ENCODE measurements around the gene MORF4L2. TPM values are rescaled to one million over a fixed set of nuclear protein-coding genes. Genes with fewer than 3 reads are reported as not detected.

The MORF4L2 gene
- total and polyA plus RNA-seq, 9 donors, result 457 to 960 (median 682) TPM

DNA sequence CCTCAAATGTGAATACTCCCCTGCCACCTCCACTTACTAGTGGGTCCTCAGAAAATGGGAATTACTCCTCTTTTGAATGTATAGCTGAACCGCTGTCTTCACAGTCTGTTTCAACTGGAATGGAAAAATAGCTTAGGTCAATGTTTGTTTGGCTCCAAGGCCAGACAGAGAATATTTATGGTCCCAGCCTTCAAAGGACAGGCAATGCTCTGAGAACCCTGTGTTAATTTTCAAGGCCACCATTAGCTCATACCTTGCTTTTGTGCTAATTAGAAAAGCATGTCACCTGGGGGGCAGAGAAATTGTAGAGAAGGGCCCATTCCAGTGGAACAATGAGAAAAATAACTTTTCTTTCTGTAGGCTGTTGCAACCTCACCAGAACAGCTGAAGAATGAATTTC is 4.6 kb upstream of the MORF4L2 start:
- no peak overlapping the region for H3K4me3 ChIP-seq
- no peaks in the 10 kb centered on the region for H3K9me3 ChIP-seq
- no peaks in the 10 kb centered on the region for H3K36me3 ChIP-seq
- DNase-seq, result no peak
- H3K4me1 ChIP-seq (ENCODE audit: insufficient read depth), result no peaks in the 10 kb centered on the region
- intact Hi-C loops (cut with DNase I), result loop anchor here in 2 of 4 donors (10.0 kb wide), 1 partner anchor 124 kb away; no protein-coding TSS in a partner anchor
- no peak overlapping the region for H3K27ac ChIP-seq
- WGBS, 3 donors, result 77 to 86% (median 86%) methylated on average over 1 of the region's 1 CpG
- no peaks in the 10 kb centered on the region for H3K27me3 ChIP-seq
- TF ChIP-seq POLR2A (IDR thresholded peaks at IDR 0.05) (no peak), EP300 (IDR thresholded peaks at IDR 0.05) (no peak)
- TF ChIP-seq, protein P1, sequence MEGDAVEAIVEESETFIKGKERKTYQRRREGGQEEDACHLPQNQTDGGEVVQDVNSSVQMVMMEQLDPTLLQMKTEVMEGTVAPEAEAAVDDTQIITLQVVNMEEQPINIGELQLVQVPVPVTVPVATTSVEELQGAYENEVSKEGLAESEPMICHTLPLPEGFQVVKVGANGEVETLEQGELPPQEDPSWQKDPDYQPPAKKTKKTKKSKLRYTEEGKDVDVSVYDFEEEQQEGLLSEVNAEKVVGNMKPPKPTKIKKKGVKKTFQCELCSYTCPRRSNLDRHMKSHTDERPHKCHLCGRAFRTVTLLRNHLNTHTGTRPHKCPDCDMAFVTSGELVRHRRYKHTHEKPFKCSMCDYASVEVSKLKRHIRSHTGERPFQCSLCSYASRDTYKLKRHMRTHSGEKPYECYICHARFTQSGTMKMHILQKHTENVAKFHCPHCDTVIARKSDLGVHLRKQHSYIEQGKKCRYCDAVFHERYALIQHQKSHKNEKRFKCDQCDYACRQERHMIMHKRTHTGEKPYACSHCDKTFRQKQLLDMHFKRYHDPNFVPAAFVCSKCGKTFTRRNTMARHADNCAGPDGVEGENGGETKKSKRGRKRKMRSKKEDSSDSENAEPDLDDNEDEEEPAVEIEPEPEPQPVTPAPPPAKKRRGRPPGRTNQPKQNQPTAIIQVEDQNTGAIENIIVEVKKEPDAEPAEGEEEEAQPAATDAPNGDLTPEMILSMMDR (IDR thresholded peaks at IDR 0.05), result no peak

DNA sequence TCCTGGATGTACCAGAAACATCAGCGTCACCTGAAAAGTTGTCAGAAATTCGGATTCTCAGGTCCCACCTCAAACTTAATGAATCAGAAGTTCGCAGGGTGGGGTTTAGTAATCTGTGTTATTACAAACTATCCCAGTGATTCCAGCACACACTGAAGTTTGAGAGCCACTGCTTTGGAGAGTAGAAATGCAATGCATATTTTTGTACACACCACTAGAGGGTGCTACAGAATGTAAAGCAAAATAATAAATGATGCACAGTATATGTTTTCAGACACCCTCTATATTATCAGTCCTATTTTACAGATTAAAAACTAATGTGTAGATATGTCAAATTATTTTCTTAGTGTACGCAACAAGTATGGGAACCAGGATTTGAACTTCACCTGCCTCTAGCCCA is 2.4 kb upstream of the MORF4L2 start:
- no peaks in the 10 kb centered on the region for H3K9me3 ChIP-seq
- TF ChIP-seq POLR2A (IDR thresholded peaks at IDR 0.05), result no peak
- TF ChIP-seq, protein P1 (IDR thresholded peaks at IDR 0.05), result peak; percentile 26 to 59 (median 55)
- no peak for TF ChIP-seq EP300 (IDR thresholded peaks at IDR 0.05)
- no peaks in the 10 kb centered on the region for H3K36me3 ChIP-seq
- no peaks in the 10 kb centered on the region for H3K4me1 ChIP-seq (ENCODE audit: insufficient read depth)
- no peaks in the 10 kb centered on the region for H3K27me3 ChIP-seq
- no peak for DNase-seq
- H3K4me3 ChIP-seq, result no peak overlapping the region
- intact Hi-C loops (cut with DNase I), result loop anchor here (5.0 to 10.0 kb wide), 4 partner anchors 54 to 157 kb away; partner anchors contain the start of gene TCEAL1 (in 1 of the 4)
- WGBS, 3 donors, result 21 to 26% (median 22%) methylated on average over 4 of the region's 4 CpGs
- H3K27ac ChIP-seq, result peak overlapping the region in 1 of 2 donors; percentile 92

DNA sequence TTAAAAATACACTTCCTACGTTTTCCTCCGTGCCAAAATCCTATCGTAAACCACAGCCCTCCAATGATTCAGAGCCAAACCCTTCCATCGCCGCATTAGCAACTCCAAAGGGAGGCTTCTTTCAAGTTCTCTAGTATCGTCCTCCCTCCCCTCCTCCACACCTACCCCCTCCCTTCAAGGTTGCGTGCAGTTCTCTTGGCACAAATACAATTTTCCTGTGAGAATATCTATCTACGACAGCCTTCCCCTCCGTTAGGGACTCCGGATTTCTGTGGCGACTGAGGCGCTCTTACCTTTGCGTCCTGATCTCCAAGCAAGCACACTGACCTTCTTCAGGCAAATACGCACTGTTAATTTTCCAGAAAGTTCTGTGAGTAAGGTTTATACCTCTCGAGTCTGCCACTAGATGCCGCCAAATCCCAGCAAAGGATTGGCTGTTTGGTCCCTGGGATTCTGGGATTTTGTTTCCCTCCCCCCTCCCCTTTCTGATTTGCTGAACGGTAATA is 1.2 kb upstream of the MORF4L2 start:
- Histone ChIP-seq H3K27me3 (no peaks in the 10 kb centered on the region), H3K27ac (peak overlapping the region; percentile 91 to 92), H3K4me1 (ENCODE audit: insufficient read depth) (no peaks in the 10 kb centered on the region), H3K4me3 (peak overlapping the region; percentile 55), H3K36me3 (no peaks in the 10 kb centered on the region), H3K9me3 (no peaks in the 10 kb centered on the region)
- intact Hi-C loops (cut with DNase I), result loop anchor here (5.0 to 10.0 kb wide), 4 partner anchors 53 to 155 kb away; partner anchors contain the start of gene TCEAL1 (in 1 of the 4)
- TF ChIP-seq POLR2A (IDR thresholded peaks at IDR 0.05) (peak; percentile 54), EP300 (IDR thresholded peaks at IDR 0.05) (no peak)
- TF ChIP-seq, protein P1 (IDR thresholded peaks at IDR 0.05), result peak; percentile 36 to 78 (median 71)
- WGBS, 3 donors, result 19 to 25% (median 21%) methylated on average over 17 of the region's 17 CpGs
- peak; percentile 74 to 87 (median 80) for DNase-seq

DNA sequence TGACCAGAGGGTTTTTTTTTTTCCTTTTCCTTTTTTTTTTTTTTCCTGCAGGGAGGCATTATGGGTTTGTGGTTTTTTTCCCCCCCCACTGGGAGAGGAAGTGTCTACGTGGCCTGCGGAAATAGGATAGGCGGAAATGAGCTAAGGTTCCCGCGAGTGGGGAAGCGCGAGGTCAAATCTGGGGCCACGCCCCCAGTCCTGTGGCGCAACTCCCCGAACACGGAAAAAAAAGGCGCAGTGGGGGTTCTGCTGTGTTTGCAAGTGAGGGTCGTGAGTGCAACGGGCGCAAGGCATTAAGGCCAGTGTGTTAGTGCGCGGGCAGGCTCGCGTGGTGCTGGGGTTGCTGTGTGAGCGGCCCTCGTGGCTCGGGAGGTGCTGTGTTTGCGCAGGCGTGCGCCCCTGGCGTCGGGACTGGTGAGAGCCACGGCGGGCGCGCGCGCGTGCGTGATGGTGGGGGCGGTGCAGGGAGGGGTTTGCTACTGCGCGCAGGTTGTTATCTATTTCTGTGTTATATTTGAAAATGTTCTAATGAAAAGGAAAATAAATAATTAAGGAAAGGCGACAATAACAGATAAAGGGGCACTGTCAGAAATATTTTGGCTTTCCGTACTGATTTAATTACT is 685 bp upstream of the MORF4L2 start:
- Histone ChIP-seq H3K27ac (peak overlapping the region; percentile 91 to 92), H3K36me3 (no peaks in the 10 kb centered on the region), H3K27me3 (no peaks in the 10 kb centered on the region), H3K4me1 (ENCODE audit: insufficient read depth) (no peaks in the 10 kb centered on the region), H3K9me3 (no peaks in the 10 kb centered on the region), H3K4me3 (peak overlapping the region; percentile 55)
- peak; percentile 5 for TF ChIP-seq EP300 (IDR thresholded peaks at IDR 0.05)
- peak; percentile 53 for TF ChIP-seq POLR2A (IDR thresholded peaks at IDR 0.05)
- TF ChIP-seq, protein P1 (IDR thresholded peaks at IDR 0.05), result peak; percentile 42 to 77 (median 72)
- intact Hi-C loops (cut with DNase I), result loop anchor here (5.0 to 10.0 kb wide), 4 partner anchors 52 to 155 kb away; partner anchors contain the start of gene TCEAL1 (in 1 of the 4)
- WGBS, 3 donors, result 21 to 26% (median 24%) methylated on average over 40 of the region's 40 CpGs
- DNase-seq, result peak; percentile 88 to 92 (median 90)
